ENCODE results near the gene DGAT2L6. TPM values are rescaled to one million over a fixed set of nuclear protein-coding genes. Genes with fewer than 3 reads are reported as not detected.

DGAT2L6 gene
- total RNA-seq, 1 experiment from 2014 or later: not detected

DNA sequence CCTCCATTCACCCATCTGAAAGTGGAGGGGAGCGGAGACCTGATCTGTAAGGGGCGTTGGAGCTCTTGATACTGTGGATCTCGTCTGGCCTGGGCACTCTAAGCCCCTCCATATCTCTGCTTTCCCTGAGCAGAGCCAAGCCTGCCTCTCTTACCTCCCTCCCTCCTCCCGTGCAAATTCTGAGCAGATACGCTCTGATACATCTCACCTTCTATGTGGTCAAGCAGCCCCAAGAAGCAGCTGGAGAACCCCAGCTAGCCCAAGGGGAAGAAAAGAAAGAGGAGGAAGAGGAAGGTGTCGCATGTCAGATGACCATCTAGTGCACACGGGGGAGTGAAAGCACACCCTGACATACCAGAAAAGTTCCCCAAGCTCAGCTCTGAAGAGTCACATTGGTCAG is 1.9 kb upstream of the DGAT2L6 start (continued):
- TF ChIP-seq, protein P1, sequence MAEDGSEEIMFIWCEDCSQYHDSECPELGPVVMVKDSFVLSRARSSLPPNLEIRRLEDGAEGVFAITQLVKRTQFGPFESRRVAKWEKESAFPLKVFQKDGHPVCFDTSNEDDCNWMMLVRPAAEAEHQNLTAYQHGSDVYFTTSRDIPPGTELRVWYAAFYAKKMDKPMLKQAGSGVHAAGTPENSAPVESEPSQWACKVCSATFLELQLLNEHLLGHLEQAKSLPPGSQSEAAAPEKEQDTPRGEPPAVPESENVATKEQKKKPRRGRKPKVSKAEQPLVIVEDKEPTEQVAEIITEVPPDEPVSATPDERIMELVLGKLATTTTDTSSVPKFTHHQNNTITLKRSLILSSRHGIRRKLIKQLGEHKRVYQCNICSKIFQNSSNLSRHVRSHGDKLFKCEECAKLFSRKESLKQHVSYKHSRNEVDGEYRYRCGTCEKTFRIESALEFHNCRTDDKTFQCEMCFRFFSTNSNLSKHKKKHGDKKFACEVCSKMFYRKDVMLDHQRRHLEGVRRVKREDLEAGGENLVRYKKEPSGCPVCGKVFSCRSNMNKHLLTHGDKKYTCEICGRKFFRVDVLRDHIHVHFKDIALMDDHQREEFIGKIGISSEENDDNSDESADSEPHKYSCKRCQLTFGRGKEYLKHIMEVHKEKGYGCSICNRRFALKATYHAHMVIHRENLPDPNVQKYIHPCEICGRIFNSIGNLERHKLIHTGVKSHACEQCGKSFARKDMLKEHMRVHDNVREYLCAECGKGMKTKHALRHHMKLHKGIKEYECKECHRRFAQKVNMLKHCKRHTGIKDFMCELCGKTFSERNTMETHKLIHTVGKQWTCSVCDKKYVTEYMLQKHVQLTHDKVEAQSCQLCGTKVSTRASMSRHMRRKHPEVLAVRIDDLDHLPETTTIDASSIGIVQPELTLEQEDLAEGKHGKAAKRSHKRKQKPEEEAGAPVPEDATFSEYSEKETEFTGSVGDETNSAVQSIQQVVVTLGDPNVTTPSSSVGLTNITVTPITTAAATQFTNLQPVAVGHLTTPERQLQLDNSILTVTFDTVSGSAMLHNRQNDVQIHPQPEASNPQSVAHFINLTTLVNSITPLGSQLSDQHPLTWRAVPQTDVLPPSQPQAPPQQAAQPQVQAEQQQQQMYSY (CRISPR knock-in tag; IDR thresholded peaks at IDR 0.05): no peak
- TF ChIP-seq, protein P2, sequence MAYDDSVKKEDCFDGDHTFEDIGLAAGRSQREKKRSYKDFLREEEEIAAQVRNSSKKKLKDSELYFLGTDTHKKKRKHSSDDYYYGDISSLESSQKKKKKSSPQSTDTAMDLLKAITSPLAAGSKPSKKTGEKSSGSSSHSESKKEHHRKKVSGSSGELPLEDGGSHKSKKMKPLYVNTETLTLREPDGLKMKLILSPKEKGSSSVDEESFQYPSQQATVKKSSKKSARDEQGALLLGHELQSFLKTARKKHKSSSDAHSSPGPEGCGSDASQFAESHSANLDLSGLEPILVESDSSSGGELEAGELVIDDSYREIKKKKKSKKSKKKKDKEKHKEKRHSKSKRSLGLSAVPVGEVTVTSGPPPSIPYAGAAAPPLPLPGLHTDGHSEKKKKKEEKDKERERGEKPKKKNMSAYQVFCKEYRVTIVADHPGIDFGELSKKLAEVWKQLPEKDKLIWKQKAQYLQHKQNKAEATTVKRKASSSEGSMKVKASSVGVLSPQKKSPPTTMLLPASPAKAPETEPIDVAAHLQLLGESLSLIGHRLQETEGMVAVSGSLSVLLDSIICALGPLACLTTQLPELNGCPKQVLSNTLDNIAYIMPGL (CRISPR knock-in tag; IDR thresholded peaks at IDR 0.05): no peak
- TF ChIP-seq MXD4 (CRISPR knock-in tag; IDR thresholded peaks at IDR 0.05; ENCODE audit: borderline replicate concordance) (no peak), NR3C1 (CRISPR knock-in tag; conservative IDR thresholded peaks at IDR 0.05; ENCODE audit: low read depth) (no peak), ELF4 (CRISPR knock-in tag; IDR thresholded peaks at IDR 0.05; ENCODE audit: low read depth) (no peak), MYBL2 (CRISPR knock-in tag; IDR thresholded peaks at IDR 0.05) (no peak)

DNA sequence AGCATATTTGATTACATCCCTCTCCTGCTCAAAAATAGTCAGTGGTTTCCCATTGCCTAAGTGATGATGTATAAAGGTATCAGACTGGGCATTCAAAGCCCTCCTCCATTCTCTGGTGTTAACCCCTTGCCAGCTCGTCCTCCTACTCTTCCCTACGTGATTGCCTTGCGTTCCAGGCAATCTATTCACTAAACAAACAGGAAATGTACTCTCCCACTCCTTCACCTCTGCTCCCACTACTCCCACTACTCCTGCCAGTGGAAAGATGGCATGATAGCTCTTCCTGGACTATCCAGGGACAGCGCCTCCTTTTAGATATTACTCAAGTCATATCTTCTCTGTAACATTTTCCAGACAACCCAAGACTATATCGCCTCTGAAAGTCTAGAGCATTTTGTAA is 5.8 kb downstream of the DGAT2L6 start:
- H3K27me3 Mint-ChIP-seq (ENCODE audit: low read depth): peaks cover 3% of the 10 kb centered on the region; the same call in 1 of the 2 replicates
- CTCF ChIA-PET: no interaction called here
- no peak for ATAC-seq

More for the DNA sequence above, 5.8 kb downstream of the DGAT2L6 start:
- Mint-ChIP-seq H3K27ac (no peak overlapping the region), H3K9me3 (no peaks in the 10 kb centered on the region), H3K4me1 (no peaks in the 10 kb centered on the region), H3K36me3 (no peaks in the 10 kb centered on the region), H3K4me3 (no peak overlapping the region)
- DNase-seq (ENCODE audit: low spot score): no peak
- TF ChIP-seq NFATC4 (CRISPR knock-in tag; IDR thresholded peaks at IDR 0.05): no peak
- TF ChIP-seq, protein P3, sequence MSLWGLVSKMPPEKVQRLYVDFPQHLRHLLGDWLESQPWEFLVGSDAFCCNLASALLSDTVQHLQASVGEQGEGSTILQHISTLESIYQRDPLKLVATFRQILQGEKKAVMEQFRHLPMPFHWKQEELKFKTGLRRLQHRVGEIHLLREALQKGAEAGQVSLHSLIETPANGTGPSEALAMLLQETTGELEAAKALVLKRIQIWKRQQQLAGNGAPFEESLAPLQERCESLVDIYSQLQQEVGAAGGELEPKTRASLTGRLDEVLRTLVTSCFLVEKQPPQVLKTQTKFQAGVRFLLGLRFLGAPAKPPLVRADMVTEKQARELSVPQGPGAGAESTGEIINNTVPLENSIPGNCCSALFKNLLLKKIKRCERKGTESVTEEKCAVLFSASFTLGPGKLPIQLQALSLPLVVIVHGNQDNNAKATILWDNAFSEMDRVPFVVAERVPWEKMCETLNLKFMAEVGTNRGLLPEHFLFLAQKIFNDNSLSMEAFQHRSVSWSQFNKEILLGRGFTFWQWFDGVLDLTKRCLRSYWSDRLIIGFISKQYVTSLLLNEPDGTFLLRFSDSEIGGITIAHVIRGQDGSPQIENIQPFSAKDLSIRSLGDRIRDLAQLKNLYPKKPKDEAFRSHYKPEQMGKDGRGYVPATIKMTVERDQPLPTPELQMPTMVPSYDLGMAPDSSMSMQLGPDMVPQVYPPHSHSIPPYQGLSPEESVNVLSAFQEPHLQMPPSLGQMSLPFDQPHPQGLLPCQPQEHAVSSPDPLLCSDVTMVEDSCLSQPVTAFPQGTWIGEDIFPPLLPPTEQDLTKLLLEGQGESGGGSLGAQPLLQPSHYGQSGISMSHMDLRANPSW (CRISPR knock-in tag; conservative IDR thresholded peaks at IDR 0.05; ENCODE audit: low read depth): no peak
- TF ChIP-seq ZNF232 (CRISPR knock-in tag; IDR thresholded peaks at IDR 0.05): no peak
- no peak for TF ChIP-seq TP53 (CRISPR knock-in tag; IDR thresholded peaks at IDR 0.05)
- TF ChIP-seq JAZF1 (CRISPR knock-in tag; IDR thresholded peaks at IDR 0.05): no peak
- TF ChIP-seq, protein P4, sequence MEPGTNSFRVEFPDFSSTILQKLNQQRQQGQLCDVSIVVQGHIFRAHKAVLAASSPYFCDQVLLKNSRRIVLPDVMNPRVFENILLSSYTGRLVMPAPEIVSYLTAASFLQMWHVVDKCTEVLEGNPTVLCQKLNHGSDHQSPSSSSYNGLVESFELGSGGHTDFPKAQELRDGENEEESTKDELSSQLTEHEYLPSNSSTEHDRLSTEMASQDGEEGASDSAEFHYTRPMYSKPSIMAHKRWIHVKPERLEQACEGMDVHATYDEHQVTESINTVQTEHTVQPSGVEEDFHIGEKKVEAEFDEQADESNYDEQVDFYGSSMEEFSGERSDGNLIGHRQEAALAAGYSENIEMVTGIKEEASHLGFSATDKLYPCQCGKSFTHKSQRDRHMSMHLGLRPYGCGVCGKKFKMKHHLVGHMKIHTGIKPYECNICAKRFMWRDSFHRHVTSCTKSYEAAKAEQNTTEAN (CRISPR knock-in tag; IDR thresholded peaks at IDR 0.05): no peak
- TF ChIP-seq, protein P2 (CRISPR knock-in tag; IDR thresholded peaks at IDR 0.05): no peak
- TF ChIP-seq NR3C1 (CRISPR knock-in tag; conservative IDR thresholded peaks at IDR 0.05; ENCODE audit: low read depth): no peak
- TF ChIP-seq, protein P5, sequence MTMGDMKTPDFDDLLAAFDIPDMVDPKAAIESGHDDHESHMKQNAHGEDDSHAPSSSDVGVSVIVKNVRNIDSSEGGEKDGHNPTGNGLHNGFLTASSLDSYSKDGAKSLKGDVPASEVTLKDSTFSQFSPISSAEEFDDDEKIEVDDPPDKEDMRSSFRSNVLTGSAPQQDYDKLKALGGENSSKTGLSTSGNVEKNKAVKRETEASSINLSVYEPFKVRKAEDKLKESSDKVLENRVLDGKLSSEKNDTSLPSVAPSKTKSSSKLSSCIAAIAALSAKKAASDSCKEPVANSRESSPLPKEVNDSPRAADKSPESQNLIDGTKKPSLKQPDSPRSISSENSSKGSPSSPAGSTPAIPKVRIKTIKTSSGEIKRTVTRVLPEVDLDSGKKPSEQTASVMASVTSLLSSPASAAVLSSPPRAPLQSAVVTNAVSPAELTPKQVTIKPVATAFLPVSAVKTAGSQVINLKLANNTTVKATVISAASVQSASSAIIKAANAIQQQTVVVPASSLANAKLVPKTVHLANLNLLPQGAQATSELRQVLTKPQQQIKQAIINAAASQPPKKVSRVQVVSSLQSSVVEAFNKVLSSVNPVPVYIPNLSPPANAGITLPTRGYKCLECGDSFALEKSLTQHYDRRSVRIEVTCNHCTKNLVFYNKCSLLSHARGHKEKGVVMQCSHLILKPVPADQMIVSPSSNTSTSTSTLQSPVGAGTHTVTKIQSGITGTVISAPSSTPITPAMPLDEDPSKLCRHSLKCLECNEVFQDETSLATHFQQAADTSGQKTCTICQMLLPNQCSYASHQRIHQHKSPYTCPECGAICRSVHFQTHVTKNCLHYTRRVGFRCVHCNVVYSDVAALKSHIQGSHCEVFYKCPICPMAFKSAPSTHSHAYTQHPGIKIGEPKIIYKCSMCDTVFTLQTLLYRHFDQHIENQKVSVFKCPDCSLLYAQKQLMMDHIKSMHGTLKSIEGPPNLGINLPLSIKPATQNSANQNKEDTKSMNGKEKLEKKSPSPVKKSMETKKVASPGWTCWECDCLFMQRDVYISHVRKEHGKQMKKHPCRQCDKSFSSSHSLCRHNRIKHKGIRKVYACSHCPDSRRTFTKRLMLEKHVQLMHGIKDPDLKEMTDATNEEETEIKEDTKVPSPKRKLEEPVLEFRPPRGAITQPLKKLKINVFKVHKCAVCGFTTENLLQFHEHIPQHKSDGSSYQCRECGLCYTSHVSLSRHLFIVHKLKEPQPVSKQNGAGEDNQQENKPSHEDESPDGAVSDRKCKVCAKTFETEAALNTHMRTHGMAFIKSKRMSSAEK (CRISPR knock-in tag; IDR thresholded peaks at IDR 0.05; ENCODE audit: borderline replicate concordance): no peak
- no peak for TF ChIP-seq ELF4 (CRISPR knock-in tag; IDR thresholded peaks at IDR 0.05; ENCODE audit: low read depth)
- no peak for TF ChIP-seq TEAD4 (CRISPR knock-in tag; IDR thresholded peaks at IDR 0.05)
- TF ChIP-seq, protein P6, sequence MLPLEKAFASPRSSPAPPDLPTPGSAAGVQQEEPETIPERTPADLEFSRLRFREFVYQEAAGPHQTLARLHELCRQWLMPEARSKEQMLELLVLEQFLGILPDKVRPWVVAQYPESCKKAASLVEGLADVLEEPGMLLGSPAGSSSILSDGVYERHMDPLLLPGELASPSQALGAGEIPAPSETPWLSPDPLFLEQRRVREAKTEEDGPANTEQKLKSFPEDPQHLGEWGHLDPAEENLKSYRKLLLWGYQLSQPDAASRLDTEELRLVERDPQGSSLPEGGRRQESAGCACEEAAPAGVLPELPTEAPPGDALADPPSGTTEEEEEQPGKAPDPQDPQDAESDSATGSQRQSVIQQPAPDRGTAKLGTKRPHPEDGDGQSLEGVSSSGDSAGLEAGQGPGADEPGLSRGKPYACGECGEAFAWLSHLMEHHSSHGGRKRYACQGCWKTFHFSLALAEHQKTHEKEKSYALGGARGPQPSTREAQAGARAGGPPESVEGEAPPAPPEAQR (CRISPR knock-in tag; IDR thresholded peaks at IDR 0.05): no peak
- no peak for TF ChIP-seq NFE2L1 (CRISPR knock-in tag; IDR thresholded peaks at IDR 0.05)
- POLR2A ChIA-PET: no interaction called here

Data from WTC11 (cell line).